RWPE1 (cell line): Measurements from ENCODE around the gene CD2AP.

Experiments used
- CTCF ChIA-PET: fragments of 350-600 bp; sonication (Branson Sonifier 250); formaldehyde crosslinking; extraction: SDS; loops from one replicate; lab custom pipeline; 2021; lab: Yijun Ruan, JAX
- POLR2A ChIA-PET: fragments of 400-600 bp; formaldehyde crosslinking; extraction: SDS; loops from one replicate; lab custom pipeline; 2020; ENCODE audit warnings: antibody characterized with exemption; ENCODE audit not compliant: low non-redundant PET; lab: Yijun Ruan, JAX
- DNase-seq: peaks from one replicate; pipeline ENCODE4 v3.0.0; 2012; ENCODE audit warnings: low spot score
- H3K27ac ChIP-seq: fragments of 450-650 bp; 2 replicates; pipeline ENCODE4 v1.5.1; 2017
- TF ChIP-seq, protein P1 (sequence below): fragments of 450-650 bp; conservative IDR thresholded peaks from 2 replicates; pipeline ENCODE4 v1.5.1; 2017; ENCODE audit warnings: low read depth, mild to moderate bottlenecking

The CD2AP gene

DNA sequence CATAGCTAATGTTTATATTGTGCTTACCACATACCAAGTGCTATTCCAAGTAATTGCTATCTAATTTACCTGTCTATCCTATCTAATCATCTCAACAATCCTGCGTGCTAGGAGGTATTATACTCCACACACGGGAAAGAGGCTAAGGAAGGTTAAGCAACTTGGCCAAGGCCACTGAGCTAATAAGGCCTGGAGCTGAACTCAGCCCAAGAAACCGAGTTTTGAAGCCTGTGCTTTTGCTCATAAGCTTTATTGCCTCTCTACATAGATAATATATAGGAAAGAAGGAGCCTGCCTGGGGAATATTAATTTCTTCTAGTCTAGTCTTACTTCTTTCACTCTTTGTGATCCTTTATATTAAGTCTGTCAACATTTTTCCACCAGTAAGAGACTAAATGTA, 153.0 kb downstream of the CD2AP start:
- ChIA-PET CTCF (interaction anchor here (0.6 to 2.5 kb wide), 10 partner anchors 60 to 447 kb away, joined by 3 to 25 read pairs (median 4); partner anchors contain the start of gene OPN5), POLR2A (no interaction called here)
- no peak for DNase-seq
- TF ChIP-seq, protein P1, sequence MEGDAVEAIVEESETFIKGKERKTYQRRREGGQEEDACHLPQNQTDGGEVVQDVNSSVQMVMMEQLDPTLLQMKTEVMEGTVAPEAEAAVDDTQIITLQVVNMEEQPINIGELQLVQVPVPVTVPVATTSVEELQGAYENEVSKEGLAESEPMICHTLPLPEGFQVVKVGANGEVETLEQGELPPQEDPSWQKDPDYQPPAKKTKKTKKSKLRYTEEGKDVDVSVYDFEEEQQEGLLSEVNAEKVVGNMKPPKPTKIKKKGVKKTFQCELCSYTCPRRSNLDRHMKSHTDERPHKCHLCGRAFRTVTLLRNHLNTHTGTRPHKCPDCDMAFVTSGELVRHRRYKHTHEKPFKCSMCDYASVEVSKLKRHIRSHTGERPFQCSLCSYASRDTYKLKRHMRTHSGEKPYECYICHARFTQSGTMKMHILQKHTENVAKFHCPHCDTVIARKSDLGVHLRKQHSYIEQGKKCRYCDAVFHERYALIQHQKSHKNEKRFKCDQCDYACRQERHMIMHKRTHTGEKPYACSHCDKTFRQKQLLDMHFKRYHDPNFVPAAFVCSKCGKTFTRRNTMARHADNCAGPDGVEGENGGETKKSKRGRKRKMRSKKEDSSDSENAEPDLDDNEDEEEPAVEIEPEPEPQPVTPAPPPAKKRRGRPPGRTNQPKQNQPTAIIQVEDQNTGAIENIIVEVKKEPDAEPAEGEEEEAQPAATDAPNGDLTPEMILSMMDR = no peak
- H3K27ac ChIP-seq = no peak overlapping the region

DNA sequence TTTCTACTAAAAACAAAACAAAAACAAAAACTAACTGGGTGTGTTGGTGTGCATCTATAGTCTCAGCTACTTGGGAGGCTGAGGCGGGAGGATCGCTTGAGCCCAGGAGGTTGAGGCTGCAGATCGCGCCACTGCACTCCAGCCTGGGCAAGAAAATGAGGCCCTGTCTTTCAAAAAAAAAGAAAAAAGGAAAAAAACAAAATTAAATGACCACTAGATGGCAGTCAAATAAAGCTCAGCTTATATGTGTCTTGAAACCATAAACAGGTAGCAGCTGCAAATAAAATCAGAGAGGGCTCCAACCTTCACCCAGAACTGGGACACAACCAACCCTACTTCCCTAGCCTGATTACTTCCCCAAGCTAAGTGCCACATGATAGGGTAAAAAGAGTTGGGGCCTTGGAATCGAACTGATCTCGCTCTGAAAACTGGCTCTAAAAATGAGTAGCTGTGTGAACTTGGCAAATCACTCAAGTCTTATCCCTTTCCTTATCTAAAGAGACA, 153.7 kb downstream of the CD2AP start:
- ChIA-PET CTCF (interaction anchor here (0.5 to 2.5 kb wide), 22 partner anchors 59 to 1899 kb away, joined by 3 to 25 read pairs (median 4); partner anchors contain the start of genes ADGRF4 and OPN5), POLR2A (no interaction called here)
- DNase-seq = peak; percentile 44
- TF ChIP-seq, protein P1 = peak; percentile 69
- H3K27ac ChIP-seq = no peak overlapping the region

DNA sequence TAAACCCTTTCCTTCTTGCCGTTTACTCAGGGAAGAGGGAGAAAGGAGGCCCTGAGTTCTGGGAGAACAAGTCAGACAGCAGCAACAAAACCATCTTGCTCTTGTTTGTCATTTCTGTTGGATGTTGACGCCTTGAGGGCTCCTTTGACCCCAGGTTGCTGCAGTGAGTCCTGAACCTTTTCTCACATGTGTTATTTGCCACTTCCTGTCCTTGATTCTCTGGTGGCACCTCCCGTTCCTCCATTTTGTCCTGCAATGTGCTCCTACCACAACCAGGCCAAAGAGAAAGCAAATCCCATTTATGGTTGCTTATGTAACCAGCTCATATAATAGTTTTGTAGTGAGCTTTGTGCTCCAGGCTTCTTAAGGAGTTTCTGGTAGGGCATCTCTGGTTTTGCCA, 154.2 kb downstream of the CD2AP start:
- H3K27ac ChIP-seq = no peak overlapping the region
- no peak for DNase-seq
- TF ChIP-seq, protein P1 = no peak

DNA sequence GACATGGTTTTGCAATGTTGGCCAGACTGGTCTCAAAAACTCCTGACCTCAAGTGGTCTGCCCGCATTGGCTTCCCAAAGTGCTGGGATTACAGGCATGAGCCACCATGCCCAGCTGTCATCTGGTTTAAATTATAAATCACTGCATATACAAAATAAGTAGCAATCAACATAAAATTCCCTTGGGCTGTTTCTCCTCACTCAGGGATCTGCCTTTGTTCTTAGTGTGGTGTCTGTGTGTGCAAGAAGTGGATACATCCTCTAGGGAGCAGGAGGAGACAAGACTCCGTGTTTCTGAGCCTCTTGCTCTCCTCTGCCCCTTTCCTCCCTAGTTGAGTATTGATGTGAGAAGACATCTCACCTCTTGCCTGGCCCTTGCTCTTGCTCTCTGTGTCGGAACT, 155.6 kb downstream of the CD2AP start:
- TF ChIP-seq, protein P1 = no peak
- CTCF ChIA-PET = interaction anchor here (0.7 to 2.4 kb wide), 3 partner anchors 101 to 1020 kb away, joined by 3 to 11 read pairs (median 4); no protein-coding TSS in a partner anchor
- peak; percentile 24 for DNase-seq
- no peak overlapping the region for H3K27ac ChIP-seq
- POLR2A ChIA-PET = no interaction called here

More for the DNA sequence above, 154.2 kb downstream of the CD2AP start:
- ChIA-PET POLR2A (no interaction called here), CTCF (interaction anchor here (0.5 to 2.5 kb wide), 20 partner anchors 59 to 1899 kb away, joined by 3 to 25 read pairs (median 4); partner anchors contain the start of genes ADGRF4 and OPN5)

DNA sequence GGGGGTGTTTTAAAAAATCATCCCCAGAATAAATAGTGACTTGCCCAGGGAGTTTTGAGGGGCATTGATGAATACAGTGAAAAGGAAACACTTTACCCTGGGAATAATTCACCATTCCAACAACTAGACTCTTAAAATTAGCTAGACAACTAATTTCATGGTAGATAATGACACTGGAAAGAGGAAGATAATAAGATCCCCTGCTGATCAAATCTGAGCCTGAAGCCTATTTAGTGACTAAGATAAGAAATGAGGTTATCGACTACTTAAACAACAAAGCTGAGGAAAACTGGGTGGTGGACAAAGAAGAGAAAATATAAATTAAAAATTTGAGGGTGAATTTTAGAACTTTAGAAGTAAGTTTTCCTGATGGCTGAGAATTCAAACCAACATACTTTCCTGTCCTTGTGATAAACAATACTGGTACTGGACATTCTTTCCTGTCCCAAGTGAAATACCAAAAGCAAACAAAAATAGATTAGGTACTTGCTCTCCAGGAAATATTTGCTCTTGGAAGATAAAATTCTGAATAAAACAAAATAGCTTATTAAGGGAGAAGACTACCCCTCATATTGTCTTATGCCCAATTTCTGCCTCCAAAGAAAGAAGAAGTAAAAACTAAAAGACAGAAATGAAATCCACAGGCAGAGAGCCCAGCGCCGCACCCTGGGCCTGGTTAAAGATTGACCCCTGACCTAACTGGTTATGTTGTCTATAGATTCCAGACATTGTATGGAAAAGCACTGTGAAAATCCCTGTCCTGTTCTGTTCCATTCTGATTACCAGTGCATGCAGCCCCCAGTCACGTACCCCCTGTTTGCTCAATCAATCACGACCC, 156.8 kb downstream of the CD2AP start:
- ChIA-PET CTCF (interaction anchor here (0.6 to 2.4 kb wide), 4 partner anchors 100 to 185 kb away, joined by 3 to 11 read pairs (median 4); no protein-coding TSS in a partner anchor), POLR2A (no interaction called here)
- no peak overlapping the region for H3K27ac ChIP-seq
- TF ChIP-seq, protein P1 = no peak
- no peak for DNase-seq

DNA sequence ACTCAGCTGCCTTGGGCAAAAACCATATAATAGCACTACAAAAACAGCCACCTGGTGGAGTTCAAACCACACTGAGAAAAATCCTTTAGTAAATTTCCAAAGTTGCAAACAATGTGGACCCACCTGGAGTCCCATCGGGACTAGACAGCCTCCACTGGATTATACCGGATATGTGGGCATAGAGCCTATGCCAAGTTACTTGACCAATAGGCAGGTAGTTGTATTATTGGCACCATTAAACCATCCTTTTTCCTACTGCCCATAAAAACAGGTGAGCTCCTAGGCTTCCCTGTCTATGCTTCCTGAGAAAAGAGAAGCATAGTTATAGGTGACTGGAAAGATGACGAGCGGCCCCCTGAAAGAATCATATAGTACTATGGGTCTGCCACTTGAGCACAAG, 169.1 kb downstream of the CD2AP start:
- no peak overlapping the region for H3K27ac ChIP-seq
- no peak for DNase-seq
- ChIA-PET POLR2A (no interaction called here), CTCF (interaction anchor here (0.6 to 1.7 kb wide), 3 partner anchors 17 to 87 kb away, joined by 4 to 10 read pairs (median 6); no protein-coding TSS in a partner anchor)
- TF ChIP-seq, protein P1 = no peak
